ENCODE results near the gene MCUB.

The MCUB gene

GRCh38 chr4:109728385-109728784, 168.3 kb downstream of the MCUB start:
- no peak for DNase-seq (ENCODE audit: extremely low read depth in 1 of 2, low read depth in 1 of 2)

- peak; percentile 7 to 13 for DNase-seq (ENCODE audit: extremely low read depth in 1 of 2, low read depth in 1 of 2)
These were observed 169.2 kb downstream of the MCUB start for GRCh38 chr4:109729117-109729717.

GRCh38 chr4:109729718-109730618, 169.9 kb downstream of the MCUB start, which contains the start of gene PLA2G12A:
Gene PLA2G12A, minus strand, starts transcription at chr4:109730070. Its CDS starts 261 bp downstream, at chr4:109729809.
- peak; percentile 53 to 58 for DNase-seq (ENCODE audit: extremely low read depth in 1 of 2, low read depth in 1 of 2)

- DNase-seq (ENCODE audit: extremely low read depth in 1 of 2, low read depth in 1 of 2): no peak
These were observed 170.8 kb downstream of the MCUB start for GRCh38 chr4:109730619-109731545.

GRCh38 chr4:109733728-109734127, 173.7 kb downstream of the MCUB start:
- DNase-seq (ENCODE audit: extremely low read depth in 1 of 2, low read depth in 1 of 2): no peak

- DNase-seq (ENCODE audit: extremely low read depth in 1 of 2, low read depth in 1 of 2): no peak
These were observed 175.7 kb downstream of the MCUB start for GRCh38 chr4:109735566-109736365.
